ENCODE results near the gene STX18.
A peak's percentile ranks its signal among the peaks of the same experiment; 100 is the strongest.

Gene STX18

DNA sequence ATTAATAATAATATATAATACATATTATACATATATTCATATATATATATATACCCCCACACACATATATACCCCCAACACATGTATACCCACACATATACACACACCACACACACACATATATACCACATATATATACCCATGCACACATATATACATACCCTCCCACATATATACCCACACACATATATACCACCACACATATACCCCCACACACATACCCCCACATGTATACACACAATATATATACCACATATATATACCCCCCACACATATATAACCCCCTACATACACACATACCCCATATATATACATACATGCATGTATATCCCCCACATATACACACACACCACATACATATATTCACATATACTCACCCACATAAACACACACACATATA, 103.0 kb downstream of the STX18 start:
- DNase-seq (ENCODE audit: insufficient read length, low spot score) (no peak), FAIRE-seq (no peak)
- no peak for TF ChIP-seq POU2F2 (IDR thresholded peaks at IDR 0.05; ENCODE audit: low read depth, low read length)
- no peak for TF ChIP-seq POLR2AphosphoS5 (IDR thresholded peaks at IDR 0.05; ENCODE audit: low read depth, low read length)
- no peak for TF ChIP-seq POLR2A (IDR thresholded peaks at IDR 0.05; ENCODE audit: low read depth, low read length)
- TF ChIP-seq TAF1 (IDR thresholded peaks at IDR 0.05; ENCODE audit: low read depth, low read length): no peak
- TF ChIP-seq PAX5 (IDR thresholded peaks at IDR 0.05; ENCODE audit: insufficient read depth, low read length, severe bottlenecking): no peak
- no peak for TF ChIP-seq SPI1 (IDR thresholded peaks at IDR 0.05; ENCODE audit: low read depth, low read length)

DNA sequence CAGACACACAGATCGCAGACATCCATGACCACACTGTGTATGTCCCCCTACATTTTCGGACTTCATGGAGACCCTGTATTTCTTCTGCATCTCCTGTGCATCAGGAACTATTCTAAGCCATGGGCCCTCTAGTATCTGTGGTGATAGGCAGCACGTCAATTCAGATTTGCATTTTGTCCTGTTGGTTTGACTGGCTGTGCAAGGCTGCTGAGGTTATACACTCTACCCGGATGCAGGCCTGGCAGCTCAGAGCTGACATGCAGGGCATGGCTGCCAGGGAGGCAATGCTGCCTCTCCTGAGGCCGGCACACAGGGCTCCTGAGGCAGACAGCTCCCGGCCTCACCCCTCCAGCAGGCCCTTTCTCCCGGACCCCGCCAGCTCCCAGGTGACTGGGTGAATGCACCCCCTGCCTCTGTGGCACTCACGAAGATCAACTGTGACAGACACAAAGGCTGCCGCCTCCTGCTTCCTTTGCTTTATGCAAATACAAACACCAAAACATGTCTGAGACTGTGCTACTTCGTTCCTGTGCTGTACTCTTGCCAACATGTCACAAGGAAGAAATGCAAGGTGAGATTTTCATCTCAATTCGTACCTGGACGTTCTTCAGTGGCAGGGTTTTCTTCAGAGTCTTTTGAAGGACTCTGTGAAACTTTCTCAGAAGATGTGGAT, 103.9 kb downstream of the STX18 start:
- no peak for FAIRE-seq

DNA sequence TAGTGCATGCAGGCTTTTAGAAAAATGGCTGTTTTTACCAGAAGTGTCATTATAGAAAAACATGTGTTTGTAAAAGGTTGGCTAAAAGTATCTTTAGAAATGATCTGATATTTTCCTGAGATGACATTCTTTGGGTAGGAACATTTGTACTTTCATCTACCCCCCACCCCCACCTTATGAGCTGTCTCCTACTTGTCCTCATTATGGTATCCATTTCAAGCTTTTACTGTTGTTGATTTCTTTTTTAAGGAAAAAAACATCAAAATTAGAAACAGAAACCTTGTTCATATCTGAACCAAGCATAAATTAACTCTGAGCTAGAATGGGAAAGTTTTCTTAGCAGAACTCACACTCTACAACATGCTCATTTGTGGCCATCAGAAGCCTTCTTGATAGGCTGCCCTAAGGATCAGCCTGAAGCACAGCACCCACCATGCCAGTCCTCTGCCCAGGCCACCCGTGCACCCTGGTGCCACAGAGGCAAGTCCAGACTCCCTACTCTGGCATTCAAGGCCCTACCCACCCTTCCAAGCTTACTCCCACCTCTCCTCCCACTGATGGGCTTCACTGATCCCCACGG, 105.5 kb downstream of the STX18 start:
- FAIRE-seq: no peak
- TF ChIP-seq SPI1 (IDR thresholded peaks at IDR 0.05; ENCODE audit: low read depth, low read length) (no peak), PAX5 (IDR thresholded peaks at IDR 0.05; ENCODE audit: insufficient read depth, low read length, severe bottlenecking) (no peak), POLR2A (IDR thresholded peaks at IDR 0.05; ENCODE audit: low read depth, low read length) (no peak), POU2F2 (IDR thresholded peaks at IDR 0.05; ENCODE audit: low read depth, low read length) (no peak), POLR2AphosphoS5 (IDR thresholded peaks at IDR 0.05; ENCODE audit: low read depth, low read length) (no peak), TAF1 (IDR thresholded peaks at IDR 0.05; ENCODE audit: low read depth, low read length) (no peak)
- no peak for DNase-seq (ENCODE audit: insufficient read length, low spot score)

More for the DNA sequence above, 103.9 kb downstream of the STX18 start:
- no peak for DNase-seq (ENCODE audit: insufficient read length, low spot score)
- TF ChIP-seq SPI1 (IDR thresholded peaks at IDR 0.05; ENCODE audit: low read depth, low read length) (no peak), TAF1 (IDR thresholded peaks at IDR 0.05; ENCODE audit: low read depth, low read length) (no peak), POLR2AphosphoS5 (IDR thresholded peaks at IDR 0.05; ENCODE audit: low read depth, low read length) (no peak), POLR2A (IDR thresholded peaks at IDR 0.05; ENCODE audit: low read depth, low read length) (no peak), PAX5 (IDR thresholded peaks at IDR 0.05; ENCODE audit: insufficient read depth, low read length, severe bottlenecking) (no peak), POU2F2 (IDR thresholded peaks at IDR 0.05; ENCODE audit: low read depth, low read length) (no peak)

DNA sequence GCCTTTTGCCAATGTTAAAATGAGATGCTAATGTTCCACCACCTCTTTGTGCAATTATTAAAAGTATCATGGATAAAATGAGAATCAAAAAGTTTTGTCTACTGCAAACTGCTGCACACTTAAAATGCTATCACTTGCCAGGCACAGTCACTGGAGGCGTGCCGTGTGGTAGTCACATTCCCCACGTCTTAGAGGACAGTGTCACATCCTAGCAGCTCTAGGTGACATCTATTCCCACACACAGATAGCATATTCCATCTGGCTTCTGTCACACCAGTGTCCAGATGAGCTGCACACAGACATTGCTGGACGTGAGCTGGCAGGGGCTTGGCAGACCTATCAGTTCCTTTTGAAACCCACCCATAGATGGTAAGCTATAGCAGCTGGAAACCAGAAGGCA, 107.9 kb downstream of the STX18 start:
- FAIRE-seq (peak; percentile 20), DNase-seq (ENCODE audit: insufficient read length, low spot score) (no peak)
- TF ChIP-seq POLR2AphosphoS5 (IDR thresholded peaks at IDR 0.05; ENCODE audit: low read depth, low read length): no peak
- no peak for TF ChIP-seq SPI1 (IDR thresholded peaks at IDR 0.05; ENCODE audit: low read depth, low read length)
- TF ChIP-seq POU2F2 (IDR thresholded peaks at IDR 0.05; ENCODE audit: low read depth, low read length): no peak
- no peak for TF ChIP-seq POLR2A (IDR thresholded peaks at IDR 0.05; ENCODE audit: low read depth, low read length)

DNA sequence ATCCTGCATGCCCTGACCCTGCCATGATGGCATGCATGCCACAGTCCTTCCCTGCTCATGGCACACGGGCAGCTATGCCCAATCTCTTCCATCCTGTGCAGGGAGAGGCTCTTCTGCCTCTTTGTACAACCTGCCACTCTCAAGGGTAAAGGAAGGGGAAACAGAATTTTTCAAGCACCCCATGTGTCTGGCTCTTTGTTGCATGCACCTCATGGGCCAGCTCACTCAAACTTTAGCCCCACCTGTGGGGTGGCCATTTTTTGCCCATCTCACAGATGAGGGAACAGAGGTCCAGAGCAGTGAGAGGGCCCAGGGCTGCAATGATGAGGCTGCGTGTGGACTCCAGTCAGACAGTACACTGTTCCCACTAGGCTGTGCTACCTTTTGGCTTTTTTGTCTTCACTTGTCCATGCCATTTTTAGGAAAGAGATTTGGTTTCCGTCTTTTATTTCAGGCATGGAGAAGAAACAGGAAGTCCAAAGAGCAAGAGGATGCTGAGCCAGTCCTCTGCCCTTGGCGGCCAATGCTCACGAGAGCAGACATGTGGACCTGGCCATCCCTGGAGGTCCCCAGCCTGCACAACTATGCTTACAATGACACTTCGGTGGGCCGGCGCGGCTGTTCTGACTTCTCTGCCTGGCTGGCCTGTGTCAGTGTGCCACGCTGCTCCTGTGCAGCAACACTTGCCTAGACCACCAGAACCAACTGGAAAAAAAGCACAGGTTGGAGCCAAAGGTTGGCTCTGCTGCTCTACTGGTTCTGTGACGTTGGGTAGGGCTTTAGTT, 109.3 kb downstream of the STX18 start:
- no peak for DNase-seq (ENCODE audit: insufficient read length, low spot score)
- TF ChIP-seq SPI1 (IDR thresholded peaks at IDR 0.05; ENCODE audit: low read depth, low read length) (no peak), POLR2AphosphoS5 (IDR thresholded peaks at IDR 0.05; ENCODE audit: low read depth, low read length) (no peak), POU2F2 (IDR thresholded peaks at IDR 0.05; ENCODE audit: low read depth, low read length) (no peak), TAF1 (IDR thresholded peaks at IDR 0.05; ENCODE audit: low read depth, low read length) (no peak)
- FAIRE-seq: no peak

DNA sequence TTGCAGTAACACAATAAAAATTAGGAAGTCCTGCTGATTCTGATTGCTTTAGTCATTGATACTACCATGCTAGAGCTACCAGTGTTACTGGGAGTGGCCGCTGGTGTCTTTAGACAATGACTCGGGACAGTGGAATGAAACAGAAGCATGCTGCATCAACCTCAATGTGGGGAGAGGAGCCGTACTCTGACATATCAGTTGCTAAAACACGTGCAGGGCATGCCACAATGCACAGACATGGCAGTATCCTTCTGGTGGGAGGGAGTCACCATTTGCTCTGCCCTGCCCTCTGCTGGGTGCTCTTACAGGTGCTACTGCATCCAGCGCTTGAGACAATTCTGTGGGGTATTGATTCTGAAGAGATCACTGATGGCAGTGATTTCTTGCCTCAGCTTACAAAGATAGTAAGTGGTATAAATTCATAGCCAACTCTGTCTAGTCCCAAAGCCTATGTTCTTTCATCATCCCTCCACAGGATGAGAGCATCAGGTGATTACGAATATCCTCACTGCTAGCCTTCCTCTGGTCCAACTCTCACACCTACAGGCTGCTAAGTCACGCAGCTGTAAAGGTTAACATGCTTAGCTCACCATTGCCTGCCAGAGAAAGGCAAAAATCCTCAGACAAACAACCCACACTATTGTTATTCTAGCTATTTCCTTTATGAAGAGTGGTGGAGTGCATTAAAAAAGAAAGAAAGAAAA, 111.2 kb downstream of the STX18 start:
- peak; percentile 60 for DNase-seq (ENCODE audit: insufficient read length, low spot score)

DNA sequence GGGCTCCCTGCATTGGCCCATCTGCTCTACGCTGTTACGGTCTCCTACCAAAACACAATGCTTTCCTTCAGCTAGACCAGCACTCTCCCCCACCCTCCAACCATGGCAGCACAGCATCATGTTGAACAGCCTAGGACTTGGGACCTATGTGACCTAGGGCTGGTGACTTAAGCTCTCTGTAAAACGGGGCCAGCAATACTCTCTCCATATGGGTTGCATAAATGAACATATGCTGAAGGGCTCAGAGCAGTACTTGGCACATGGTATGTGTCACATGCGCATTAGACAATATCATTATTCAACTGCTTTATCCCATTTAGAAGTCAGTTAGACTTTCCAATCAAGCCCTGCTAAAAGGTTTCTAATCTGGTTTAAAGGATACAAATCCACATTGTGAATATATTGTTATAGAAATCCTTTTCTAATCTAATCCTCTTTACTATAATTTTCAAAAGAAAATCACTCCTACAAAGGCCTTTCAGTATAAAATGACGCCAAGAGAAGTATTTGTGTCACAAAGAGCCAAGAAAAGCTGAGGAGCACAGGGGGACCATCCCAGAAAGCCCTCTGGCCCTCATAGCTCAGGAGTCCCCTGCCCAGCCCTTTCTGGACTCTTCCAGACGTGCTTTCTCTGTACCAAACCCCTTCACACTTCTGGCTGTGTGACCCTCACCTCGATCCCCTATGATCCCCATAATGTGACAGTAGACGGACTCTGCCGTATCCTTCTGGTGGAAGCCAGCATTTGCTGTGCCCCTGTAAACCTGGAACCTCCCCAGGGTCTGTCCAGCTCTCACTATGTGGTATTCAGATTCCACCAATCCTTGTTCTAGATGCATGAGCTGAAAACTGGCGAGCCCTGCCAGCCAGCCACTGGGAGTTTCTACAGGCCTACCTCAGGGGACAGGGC, 112.6 kb downstream of the STX18 start:
- FAIRE-seq (no peak), DNase-seq (ENCODE audit: insufficient read length, low spot score) (no peak)
- TF ChIP-seq TAF1 (IDR thresholded peaks at IDR 0.05; ENCODE audit: low read depth, low read length) (no peak), POLR2A (IDR thresholded peaks at IDR 0.05; ENCODE audit: low read depth, low read length) (no peak), POU2F2 (IDR thresholded peaks at IDR 0.05; ENCODE audit: low read depth, low read length) (no peak), POLR2AphosphoS5 (IDR thresholded peaks at IDR 0.05; ENCODE audit: low read depth, low read length) (no peak), PAX5 (IDR thresholded peaks at IDR 0.05; ENCODE audit: insufficient read depth, low read length, severe bottlenecking) (no peak), SPI1 (IDR thresholded peaks at IDR 0.05; ENCODE audit: low read depth, low read length) (no peak)

More for the DNA sequence above, 111.2 kb downstream of the STX18 start:
- no peak for TF ChIP-seq POLR2A (IDR thresholded peaks at IDR 0.05; ENCODE audit: low read depth, low read length)
- TF ChIP-seq POU2F2 (IDR thresholded peaks at IDR 0.05; ENCODE audit: low read depth, low read length): no peak
- no peak for TF ChIP-seq TAF1 (IDR thresholded peaks at IDR 0.05; ENCODE audit: low read depth, low read length)
- no peak for TF ChIP-seq POLR2AphosphoS5 (IDR thresholded peaks at IDR 0.05; ENCODE audit: low read depth, low read length)
- TF ChIP-seq PAX5 (IDR thresholded peaks at IDR 0.05; ENCODE audit: insufficient read depth, low read length, severe bottlenecking): no peak
- TF ChIP-seq SPI1 (IDR thresholded peaks at IDR 0.05; ENCODE audit: low read depth, low read length): no peak
- FAIRE-seq: peak; percentile 89

DNA sequence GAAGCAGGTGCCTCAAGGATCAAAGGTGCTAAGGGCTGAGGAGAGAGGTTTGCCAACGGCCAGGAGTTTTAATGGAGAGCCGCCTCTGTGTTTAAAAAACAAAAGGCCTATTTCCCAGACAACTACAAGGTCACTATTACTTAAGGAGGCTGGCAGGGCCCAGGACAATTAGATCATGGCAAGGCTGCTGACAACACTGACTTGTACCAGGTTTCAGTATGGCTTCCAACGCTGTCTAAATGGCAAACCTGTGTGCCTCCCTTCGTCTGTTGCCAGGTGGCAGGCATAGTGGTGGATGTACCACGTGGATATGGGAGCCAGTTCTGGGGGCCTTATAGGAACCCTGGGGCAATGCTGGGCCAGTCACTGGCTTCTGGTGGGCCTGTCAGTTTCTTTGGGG, 114.0 kb downstream of the STX18 start:
- DNase-seq (ENCODE audit: insufficient read length, low spot score) (no peak), FAIRE-seq (no peak)
- no peak for TF ChIP-seq POLR2AphosphoS5 (IDR thresholded peaks at IDR 0.05; ENCODE audit: low read depth, low read length)
